Renal cortical epithelial cell (primary cell): ENCODE data around the gene RBM34. TPM values are rescaled to one million over a fixed set of nuclear protein-coding genes. Genes with fewer than 3 reads are reported as not detected.
"Not testable (repeated sequence)": the region's sequence is repeated elsewhere in the genome, so short reads cannot be mapped to it uniquely, and the experiment has no call there.

Experiments
- DNase-seq: peaks from one replicate; pipeline ENCODE4 v3.0.0-alpha.2; 2011; ENCODE audit warnings: low read depth
- total RNA-seq: library from RNA; depleted of rRNA; stranded (reverse); fragments of >200 nt; gene quantifications from 2 replicates; pipeline ENCODE4 v1.2.3, GENCODE V29; 2014

RBM34 gene
- 46.0 and 62.0 TPM in 2 replicates for total RNA-seq

DNA sequence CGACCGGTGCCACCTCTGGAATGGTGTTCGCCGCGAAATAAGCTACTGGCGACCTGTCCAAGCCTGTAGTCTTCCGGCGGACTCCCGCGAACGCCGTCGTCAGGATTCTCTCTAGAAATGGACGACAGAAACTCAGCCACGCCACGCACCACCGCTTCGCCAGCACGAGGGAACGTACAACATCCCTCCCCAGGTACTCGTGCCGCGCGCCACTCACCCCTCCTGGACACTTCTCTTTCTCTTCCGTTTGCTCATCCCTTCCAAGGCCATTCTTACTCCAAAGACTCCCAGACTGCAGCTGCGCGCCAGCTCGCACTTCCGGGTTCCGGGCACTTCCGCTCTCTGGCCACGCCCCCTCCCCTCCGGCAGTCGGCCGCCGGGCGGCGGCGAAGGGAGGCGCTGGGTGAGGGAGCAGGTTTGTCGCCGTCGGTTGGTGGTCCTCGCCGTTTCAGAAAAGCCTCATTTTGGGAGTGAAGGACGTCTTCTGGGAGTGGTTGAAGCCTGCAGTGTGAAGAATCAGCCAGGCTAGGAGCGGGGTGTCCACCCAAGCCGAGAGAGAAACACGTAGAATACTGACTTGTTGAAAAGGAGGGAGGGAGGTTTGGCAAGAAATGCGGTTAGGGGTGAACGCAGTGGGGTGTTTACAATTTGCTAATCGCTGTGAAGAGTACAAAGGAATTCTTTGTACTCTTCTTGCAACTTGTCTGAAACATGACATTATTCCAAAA lies at the start of gene RBM34:
Gene RBM34, minus strand, starts transcription at position 294 of the 728 bp plus-strand sequence. Its CDS starts 24 bp downstream, at position 270.
- DNase-seq, result peak; percentile 84

DNA sequence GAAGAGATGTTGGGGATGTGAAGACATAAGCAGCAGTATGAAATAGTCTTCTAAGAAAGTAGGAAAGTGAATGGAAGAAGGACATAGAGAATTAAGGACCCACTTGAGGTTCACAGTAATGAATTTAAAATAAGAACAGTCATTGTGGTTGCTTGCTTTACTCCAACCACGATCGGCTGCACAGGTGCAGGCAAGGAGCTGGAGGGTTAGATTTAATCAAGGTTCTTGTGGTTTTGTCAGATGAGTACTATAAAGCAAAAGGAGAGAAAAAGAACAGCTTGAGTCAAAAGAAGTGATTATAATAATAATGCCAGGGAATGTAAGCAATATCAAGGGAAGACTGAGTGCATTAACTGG lies 46.1 kb upstream of the RBM34 start:
- no peak for DNase-seq

- peak; percentile 40 for DNase-seq
These were observed 45.6 kb upstream of the RBM34 start for GRCh38 chr1:235206533-235207208.

DNA sequence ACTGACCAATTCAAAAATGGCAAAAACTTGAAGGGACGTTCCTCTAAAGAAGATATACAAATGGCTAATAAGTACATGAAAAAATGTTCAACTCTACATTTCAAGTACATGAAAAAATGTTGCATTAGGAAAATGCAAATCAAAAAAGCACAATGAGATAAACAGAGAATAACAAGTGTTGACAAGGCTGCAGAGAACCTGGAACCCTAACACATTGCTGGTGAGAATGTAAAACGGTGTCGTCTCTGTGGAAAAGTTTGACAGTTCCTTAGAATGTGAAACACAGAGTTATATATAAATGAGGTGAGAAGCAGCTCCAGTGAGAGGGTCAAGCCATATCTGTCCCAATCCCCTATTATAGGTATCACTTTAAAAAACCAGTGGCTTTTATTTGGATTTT lies 44.6 kb upstream of the RBM34 start:
- DNase-seq, result no peak

GRCh38 chr1:235203428-235203827 lies 42.4 kb upstream of the RBM34 start:
- no peak for DNase-seq

GRCh38 chr1:235202447-235202846 lies 41.4 kb upstream of the RBM34 start:
- DNase-seq, result not testable (repeated sequence)

DNA sequence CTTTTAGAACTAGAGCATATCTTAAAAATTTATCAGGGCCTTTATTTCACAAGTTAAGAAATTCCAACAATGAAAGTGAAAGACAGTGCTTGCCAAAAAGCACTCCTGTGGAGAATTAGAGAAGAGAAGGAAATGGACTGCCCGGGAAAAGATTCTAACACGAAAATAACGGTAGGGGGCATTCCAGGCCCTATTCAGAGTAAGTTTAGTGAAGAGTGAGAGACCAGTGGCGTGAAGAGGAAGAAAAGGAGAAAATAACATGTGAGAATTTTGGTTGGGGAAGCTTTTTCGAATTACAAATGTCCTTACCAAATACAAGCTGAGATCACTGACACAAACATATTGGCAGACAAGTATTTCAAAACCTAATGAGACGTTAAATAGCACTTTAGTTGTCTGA lies 38.4 kb upstream of the RBM34 start:
- DNase-seq, result peak; percentile 22

- no peak for DNase-seq
These were observed 29.4 kb upstream of the RBM34 start for GRCh38 chr1:235190431-235190830.

GRCh38 chr1:235187316-235187715 lies 26.3 kb upstream of the RBM34 start:
- DNase-seq, result no peak

DNA sequence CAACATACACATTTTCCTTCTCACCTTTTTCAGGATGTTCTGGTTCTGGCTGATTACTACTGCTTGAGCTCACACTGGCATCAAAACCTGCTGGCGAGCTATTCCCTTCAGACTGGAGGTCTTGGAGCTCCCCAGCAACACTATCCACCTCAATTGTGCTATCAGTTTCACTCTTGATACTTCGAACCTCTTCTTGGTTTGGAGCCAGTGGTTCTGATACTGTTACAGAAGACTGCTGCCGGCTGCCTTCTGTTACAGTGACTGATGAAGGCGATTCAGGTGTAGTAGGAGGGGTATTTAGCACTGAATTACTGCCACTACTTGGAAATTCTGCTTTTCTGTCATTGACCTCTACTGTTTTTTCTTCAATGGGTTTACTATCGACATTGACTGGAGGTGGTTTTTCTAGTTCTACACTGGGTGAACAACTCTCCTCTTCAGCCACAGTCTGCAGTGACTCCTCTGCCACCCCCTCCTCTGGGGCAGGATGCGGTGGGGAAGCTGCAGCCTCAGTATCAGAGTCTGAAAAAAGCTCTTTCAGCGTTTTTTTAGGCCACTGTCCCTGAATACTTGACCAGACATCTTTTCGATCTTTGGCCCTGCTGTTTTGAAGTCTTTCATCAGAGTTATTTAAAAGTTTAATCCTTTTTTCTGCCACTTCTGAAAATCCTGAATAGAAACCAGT lies 20.7 kb upstream of the RBM34 start:
- no peak for DNase-seq

DNA sequence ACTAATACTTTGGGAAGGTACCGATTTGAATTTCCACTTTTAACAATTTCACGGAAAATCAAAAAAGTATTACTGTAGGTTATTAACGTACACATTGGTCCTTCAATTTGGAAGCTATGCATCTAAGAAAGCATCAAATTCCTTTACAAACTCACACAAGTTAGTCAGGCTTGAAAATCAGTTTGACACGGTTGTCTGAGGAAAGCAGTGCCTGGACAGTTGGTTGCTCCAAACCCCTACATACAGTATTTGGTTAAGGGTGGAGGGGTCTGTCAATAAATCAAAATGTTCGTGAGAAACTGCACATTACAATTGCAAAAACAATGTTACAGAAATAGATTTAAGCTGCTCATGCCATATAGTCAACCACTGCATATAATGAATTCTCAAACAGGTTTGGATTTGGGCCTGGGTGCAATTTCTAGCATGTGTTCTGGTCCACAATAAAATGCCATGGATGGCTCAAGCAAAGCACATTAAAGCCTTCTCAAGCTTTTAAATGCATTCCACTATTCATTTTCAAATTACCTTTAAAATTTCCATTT lies 19.9 kb upstream of the RBM34 start:
- no peak for DNase-seq

- no peak for DNase-seq
These were observed 15.4 kb upstream of the RBM34 start for GRCh38 chr1:235176486-235176885.

- DNase-seq, result no peak
These were observed 8.9 kb upstream of the RBM34 start for GRCh38 chr1:235169986-235170385.

DNA sequence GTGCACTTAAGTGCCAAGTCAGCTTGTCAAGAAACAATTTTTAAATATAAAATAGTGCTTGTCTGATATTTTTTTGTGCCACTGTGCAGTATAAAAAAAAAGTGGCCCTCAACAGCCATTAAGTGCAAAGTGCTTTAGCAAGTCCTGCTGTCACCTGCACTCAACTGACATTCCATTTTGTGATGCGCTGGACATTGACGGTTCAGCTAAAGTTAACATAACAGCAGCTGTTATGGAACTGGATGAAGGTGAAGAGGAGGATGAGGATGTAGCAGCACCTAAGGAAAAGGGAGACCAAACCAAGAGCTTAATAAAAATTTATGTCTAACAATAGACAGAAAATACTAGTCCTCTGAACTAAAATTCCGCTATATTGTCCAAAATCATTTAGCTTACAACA lies 7.3 kb upstream of the RBM34 start:
- no peak for DNase-seq

DNA sequence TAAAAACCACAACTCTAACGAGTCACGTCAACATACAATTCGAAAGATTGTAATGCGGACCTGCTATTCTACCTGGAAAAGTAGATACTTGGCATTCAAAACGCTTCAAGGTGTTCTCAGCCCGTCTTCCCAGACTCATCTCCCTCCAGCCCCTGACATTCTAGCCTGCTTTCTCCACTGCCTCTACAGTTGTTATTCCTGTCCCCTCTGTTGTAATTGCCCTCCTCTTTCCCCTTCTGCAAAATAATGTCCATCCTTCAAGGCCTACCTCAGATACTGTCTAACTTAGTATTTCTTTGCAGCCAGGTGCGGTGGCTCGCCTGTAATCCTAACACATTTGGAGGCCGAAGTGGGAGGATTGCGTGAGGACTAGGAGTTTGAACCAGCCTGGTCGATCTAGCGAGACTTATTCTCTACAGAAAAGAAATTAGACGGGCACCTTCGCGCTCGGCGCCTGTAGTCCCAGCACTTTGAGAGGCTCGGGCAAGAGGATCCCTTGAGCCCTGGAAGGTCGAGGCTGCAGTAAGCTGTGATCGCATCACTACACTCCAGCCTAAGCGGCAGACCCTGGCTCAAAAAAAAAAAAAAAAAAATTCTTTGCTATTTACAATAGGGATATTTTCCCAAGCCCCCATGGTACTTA lies 756 bp upstream of the RBM34 start:
- no peak for DNase-seq

DNA sequence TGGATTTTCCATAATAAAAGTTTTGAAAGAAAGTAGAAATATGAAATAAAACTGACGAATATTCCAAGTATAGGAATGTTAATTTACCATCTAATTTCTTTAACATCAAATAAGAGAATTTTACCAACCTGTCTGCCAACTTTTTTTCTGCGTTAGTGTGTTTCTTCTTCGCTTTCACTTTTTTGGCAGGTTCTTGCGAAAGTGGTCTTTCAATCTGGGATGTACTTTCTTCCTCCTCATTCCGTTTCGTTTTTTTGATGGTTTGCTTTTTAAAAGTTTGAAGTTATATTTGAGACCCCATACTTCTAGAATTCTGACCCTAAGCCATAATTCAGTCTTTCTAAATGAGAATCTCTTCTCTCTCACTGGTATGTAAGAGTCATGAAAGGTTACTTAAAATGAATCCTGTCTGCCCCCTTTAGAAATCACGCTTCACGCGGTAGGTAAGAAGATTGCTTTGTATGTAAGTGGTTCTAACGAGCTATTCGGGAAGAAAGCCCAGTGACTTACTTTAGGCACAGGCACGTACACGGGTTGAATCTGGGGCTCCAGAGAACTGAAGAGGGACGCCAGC lies 580 bp downstream of the RBM34 start:
- DNase-seq, result peak; percentile 72

DNA sequence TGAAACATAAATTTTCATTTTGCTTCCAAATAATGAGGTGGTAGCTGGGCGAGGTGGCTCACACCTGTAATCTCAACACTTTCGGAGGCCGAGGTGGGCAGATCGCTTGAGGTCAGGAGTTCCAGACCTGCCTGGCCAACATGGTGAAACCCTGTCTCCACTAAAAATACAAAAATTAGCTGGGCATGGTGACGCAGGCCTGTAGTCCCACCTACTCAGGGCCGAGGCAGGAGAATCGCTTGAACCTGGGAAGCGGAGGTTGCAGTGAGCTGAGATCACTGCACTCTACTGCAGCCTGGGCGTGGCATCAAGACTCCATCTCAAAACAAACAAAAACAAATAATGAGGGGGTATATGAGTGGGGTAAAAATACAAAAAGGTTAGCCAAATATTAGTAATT lies 1.1 kb downstream of the RBM34 start:
- DNase-seq, result not testable (repeated sequence)

DNA sequence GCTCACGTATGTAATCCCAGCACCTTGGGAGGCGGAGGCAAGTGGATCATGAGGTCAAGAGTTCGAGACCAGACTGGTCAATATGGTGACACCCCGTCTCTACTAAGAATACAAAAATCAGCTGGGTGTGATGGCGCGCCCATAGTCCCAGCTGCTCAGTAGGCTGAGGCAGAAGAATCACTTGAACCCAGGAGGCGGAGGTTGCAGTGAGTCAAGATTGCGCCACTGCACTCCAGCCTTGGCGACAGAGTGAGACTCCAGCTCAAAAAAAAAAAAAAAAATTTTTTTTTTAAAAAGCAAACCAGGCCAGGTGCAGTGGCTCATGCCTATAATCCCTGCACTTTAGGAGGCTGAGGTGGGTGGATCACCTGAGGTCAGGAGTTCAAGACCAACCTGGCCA lies 1.8 kb downstream of the RBM34 start:
- DNase-seq, result not testable (repeated sequence)

GRCh38 chr1:235158680-235159079 lies 2.4 kb downstream of the RBM34 start:
- no peak for DNase-seq

GRCh38 chr1:235157150-235157549 lies 3.9 kb downstream of the RBM34 start:
- DNase-seq, result no peak

GRCh38 chr1:235156740-235157139 lies 4.3 kb downstream of the RBM34 start:
- DNase-seq, result no peak

GRCh38 chr1:235156265-235156664 lies 4.8 kb downstream of the RBM34 start:
- DNase-seq, result no peak
